Keratinocyte (primary cell): ENCODE results near the gene VAMP4. TPM values are rescaled to one million over a fixed set of nuclear protein-coding genes. Genes with fewer than 3 reads are reported as not detected.
A peak's percentile ranks its signal among the peaks of the same experiment; 100 is the strongest.

Source experiments
- DNase-seq: peaks from one replicate; pipeline ENCODE4 v3.0.0-alpha.2; 2011; ENCODE audit warnings: low read depth, missing footprints, low spot score
- FAIRE-seq: peaks from 2 replicates; lab custom pipeline; 2011; peaks lifted over from hg19 to GRCh38; lab: Jason Lieb, UNC
- H2AFZ ChIP-seq: 2 replicates; pipeline ENCODE4 v1.6.0; 2012; ENCODE audit warnings: low read length, control low read depth, inconsistent platforms; ENCODE audit not compliant: control insufficient read depth
- H3K27ac ChIP-seq: 2 replicates; pipeline ENCODE4 v1.5.1; 2011; ENCODE audit warnings: low read length; ENCODE audit not compliant: control insufficient read depth, insufficient read depth
- H3K27me3 ChIP-seq: 3 replicates; pipeline ENCODE4 v1.6.0; 2011; ENCODE audit warnings: low read length; ENCODE audit not compliant: control insufficient read depth, insufficient read depth; ENCODE audit errors: extremely low read depth
- H3K36me3 ChIP-seq, 2 experiments: 2 replicates in 1 of 2; 3 replicates in 1 of 2; pipeline ENCODE4 v1.5.1; 2011; ENCODE audit warnings: low read length in 2 of 2, mild to moderate bottlenecking in 1 of 2; ENCODE audit not compliant: control insufficient read depth in 2 of 2, insufficient read depth in 2 of 2; ENCODE audit errors: extremely low read depth in 1 of 2
- H3K4me1 ChIP-seq: 3 replicates; pipeline ENCODE4 v1.5.1; 2011; ENCODE audit warnings: low read length; ENCODE audit not compliant: control insufficient read depth, insufficient read depth; ENCODE audit errors: extremely low read depth
- H3K4me2 ChIP-seq: 3 replicates; pipeline ENCODE4 v1.6.0; 2011; ENCODE audit warnings: low read depth, low read length; ENCODE audit not compliant: control insufficient read depth, insufficient read depth; ENCODE audit errors: extremely low read depth
- H3K4me3 ChIP-seq, 3 experiments: fragments of 200-600 bp in 1 of 3; sonication (generic) in 1 of 3; 2 replicates in 2 of 3; 3 replicates in 1 of 3; pipeline ENCODE4 v1.5.1; 2011 to 2016; ENCODE audit warnings: low read length in 3 of 3, mild to moderate bottlenecking in 3 of 3, control low read depth in 2 of 3, inconsistent platforms in 1 of 3, low read depth in 1 of 3, mixed read lengths in 1 of 3, mixed run types in 1 of 3, moderate library complexity in 1 of 3; ENCODE audit not compliant: control insufficient read depth in 2 of 3, insufficient read depth in 2 of 3; ENCODE audit errors: extremely low read depth in 1 of 3
- H3K79me2 ChIP-seq: 2 replicates; pipeline ENCODE4 v1.6.0; 2012; ENCODE audit warnings: low read length; ENCODE audit not compliant: control insufficient read depth, insufficient read depth
- H3K9ac ChIP-seq: 3 replicates; pipeline ENCODE4 v1.6.0; 2011; ENCODE audit warnings: low read length; ENCODE audit not compliant: control insufficient read depth, insufficient read depth; ENCODE audit errors: extremely low read depth
- H3K9me1 ChIP-seq: 3 replicates; pipeline ENCODE4 v1.6.0; 2011; ENCODE audit warnings: low read length; ENCODE audit not compliant: control insufficient read depth, insufficient read depth; ENCODE audit errors: extremely low read depth
- H3K9me3 ChIP-seq: 2 replicates; pipeline ENCODE4 v1.5.1; 2012; ENCODE audit warnings: low read depth, low read length; ENCODE audit not compliant: control insufficient read depth
- H4K20me1 ChIP-seq: 3 replicates; pipeline ENCODE4 v1.6.0; 2011; ENCODE audit warnings: low read length; ENCODE audit not compliant: control insufficient read depth, insufficient read depth; ENCODE audit errors: extremely low read depth
- EZH2 ChIP-seq: IDR thresholded peaks from one replicate; pipeline ENCODE4 v1.6.1; 2012; ENCODE audit warnings: inconsistent platforms, mild to moderate bottlenecking, low read length, moderate library complexity
- dilution Hi-C: fragments of 300-500 bp; cut with MboI; formaldehyde crosslinking; loops from one replicate; pipeline ENCODE4 v1.7.0; 2020; ENCODE audit warnings: low sequenced_read_pairs; ENCODE audit not compliant: extremely low pct_ligation_motif_present
- polyA plus RNA-seq, 5 experiments: library from polyadenylated mRNA; depleted of rRNA in 3 of 5; stranded (reverse) in 3 of 5; stranded (forward) in 1 of 5; unstranded in 1 of 5; fragments of >200 nt; gene quantifications; 1 replicate in 1 of 5; 2 replicates in 3 of 5; 3 replicates in 1 of 5; pipeline versions ENCODE4 v1.2.1 to v1.2.3, GENCODE V29; 2011 to 2012; ENCODE audit warnings: missing spikeins in 2 of 5, low read depth in 1 of 5, low replicate concordance in 1 of 5
- TF ChIP-seq, protein P1 (sequence below), 3 experiments: IDR thresholded peaks in 1 of 3; conservative IDR thresholded peaks in 1 of 3; optimal IDR thresholded peaks in 1 of 3; 2 replicates in 2 of 3; 3 replicates in 1 of 3; pipeline versions ENCODE3 to v1.5.1; 2011; ENCODE audit warnings: low read length in 3 of 3, mild to moderate bottlenecking in 3 of 3, moderate library complexity in 2 of 3, control low read depth in 1 of 3, inconsistent platforms in 1 of 3; ENCODE audit not compliant: insufficient read depth in 2 of 3; ENCODE audit errors: extremely low read depth in 1 of 3

VAMP4 gene
- polyA plus RNA-seq, 1 donor (not counting 4 experiments of a cell fraction or from before 2014, with no cell fraction given), result 12.7 TPM

DNA sequence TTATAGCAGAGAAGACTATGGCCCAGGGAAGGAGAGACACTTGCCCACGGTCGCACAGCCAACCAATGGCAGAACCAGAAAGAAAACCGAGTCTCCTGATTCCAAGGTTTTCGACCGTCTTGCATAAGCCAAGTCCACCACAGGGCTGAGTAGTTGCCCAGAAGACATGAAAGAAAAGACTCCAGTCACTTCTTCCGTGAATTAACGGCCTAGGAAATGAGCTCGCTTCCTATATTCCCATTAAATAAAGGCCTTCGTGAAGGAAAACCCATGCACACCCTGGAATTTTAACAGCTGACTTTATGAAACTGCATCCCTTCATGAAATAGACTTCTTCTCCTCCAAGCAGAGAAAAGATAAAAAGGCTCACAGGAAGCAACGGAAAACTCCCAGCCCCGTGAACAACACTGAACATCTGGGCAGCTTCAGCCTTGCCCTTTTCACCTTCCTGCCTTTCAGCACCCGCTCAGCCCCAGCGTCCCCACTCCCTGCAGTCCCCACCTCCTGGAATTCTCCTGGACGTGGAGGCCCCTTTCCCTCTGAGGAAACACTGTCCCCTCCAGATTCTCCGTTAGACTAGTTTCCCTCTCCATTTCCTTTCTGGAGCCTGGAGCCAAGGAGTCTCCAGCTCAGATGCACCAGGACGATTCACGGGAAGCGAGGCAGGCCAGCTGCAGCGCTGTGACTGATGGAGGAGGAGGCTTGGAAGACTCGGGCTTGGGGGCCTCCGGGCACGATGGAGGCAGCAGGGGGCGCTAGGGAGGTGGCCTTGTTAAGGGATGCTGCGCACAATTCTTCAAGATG is 86.7 kb downstream of the VAMP4 start:
- H3K36me3 ChIP-seq, result no peaks in the 10 kb centered on the region
- no peak for FAIRE-seq

GRCh38 chr1:171654201-171654941 is 87.5 kb downstream of the VAMP4 start:
- Histone ChIP-seq H3K4me3 (no peak overlapping the region), H3K79me2 (no peaks in the 10 kb centered on the region), H2AFZ (no peak overlapping the region), H4K20me1 (no peaks in the 10 kb centered on the region), H3K9me3 (no peaks in the 10 kb centered on the region), H3K27ac (no peak overlapping the region), H3K9me1 (no peaks in the 10 kb centered on the region), H3K27me3 (peaks cover 22% of the 10 kb centered on the region), H3K36me3 (no peaks in the 10 kb centered on the region), H3K9ac (no peak overlapping the region), H3K4me1 (no peaks in the 10 kb centered on the region), H3K4me2 (no peak overlapping the region)
- dilution Hi-C loops, result no loop called here
- no peak for TF ChIP-seq EZH2
- TF ChIP-seq, protein P1, sequence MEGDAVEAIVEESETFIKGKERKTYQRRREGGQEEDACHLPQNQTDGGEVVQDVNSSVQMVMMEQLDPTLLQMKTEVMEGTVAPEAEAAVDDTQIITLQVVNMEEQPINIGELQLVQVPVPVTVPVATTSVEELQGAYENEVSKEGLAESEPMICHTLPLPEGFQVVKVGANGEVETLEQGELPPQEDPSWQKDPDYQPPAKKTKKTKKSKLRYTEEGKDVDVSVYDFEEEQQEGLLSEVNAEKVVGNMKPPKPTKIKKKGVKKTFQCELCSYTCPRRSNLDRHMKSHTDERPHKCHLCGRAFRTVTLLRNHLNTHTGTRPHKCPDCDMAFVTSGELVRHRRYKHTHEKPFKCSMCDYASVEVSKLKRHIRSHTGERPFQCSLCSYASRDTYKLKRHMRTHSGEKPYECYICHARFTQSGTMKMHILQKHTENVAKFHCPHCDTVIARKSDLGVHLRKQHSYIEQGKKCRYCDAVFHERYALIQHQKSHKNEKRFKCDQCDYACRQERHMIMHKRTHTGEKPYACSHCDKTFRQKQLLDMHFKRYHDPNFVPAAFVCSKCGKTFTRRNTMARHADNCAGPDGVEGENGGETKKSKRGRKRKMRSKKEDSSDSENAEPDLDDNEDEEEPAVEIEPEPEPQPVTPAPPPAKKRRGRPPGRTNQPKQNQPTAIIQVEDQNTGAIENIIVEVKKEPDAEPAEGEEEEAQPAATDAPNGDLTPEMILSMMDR (optimal IDR thresholded peaks at IDR 0.05 in 1 of 3, IDR thresholded peaks at IDR 0.05 in 1 of 3, conservative IDR thresholded peaks at IDR 0.05 in 1 of 3; ENCODE audit: extremely low read depth in 1 of 3, insufficient read depth in 2 of 3, low read length in 3 of 3), result no peak
- DNase-seq, result no peak
- no peak for FAIRE-seq

More for the DNA sequence above, 86.7 kb downstream of the VAMP4 start:
- Histone ChIP-seq H3K27me3 (peaks cover 22% of the 10 kb centered on the region), H3K9ac (no peak overlapping the region), H3K4me3 (no peak overlapping the region), H3K79me2 (no peaks in the 10 kb centered on the region), H3K27ac (no peak overlapping the region), H2AFZ (no peak overlapping the region), H3K4me2 (no peak overlapping the region), H3K4me1 (no peaks in the 10 kb centered on the region), H3K9me3 (no peaks in the 10 kb centered on the region), H4K20me1 (no peaks in the 10 kb centered on the region), H3K9me1 (no peaks in the 10 kb centered on the region)
- dilution Hi-C loops, result no loop called here
- no peak for TF ChIP-seq EZH2
- TF ChIP-seq, protein P1 (optimal IDR thresholded peaks at IDR 0.05 in 1 of 3, IDR thresholded peaks at IDR 0.05 in 1 of 3, conservative IDR thresholded peaks at IDR 0.05 in 1 of 3; ENCODE audit: extremely low read depth in 1 of 3, insufficient read depth in 2 of 3, low read length in 3 of 3), result peak; percentile 60 to 76 (median 76)
- DNase-seq, result no peak
